ENCODE data around the gene PCDHA8.
"Not testable (repeated sequence)": the region's sequence is repeated elsewhere in the genome, so short reads cannot be mapped to it uniquely, and the experiment has no call there.

The PCDHA8 gene

GRCh38 chr5:140875085-140876065 is 34.4 kb downstream of the PCDHA8 start, which contains the start of gene PCDHA12:
Gene PCDHA12, plus strand, starts transcription at chr5:140875308. Its CDS starts 165 bp downstream, at chr5:140875473.
- DNase-seq = no peak

- not testable (repeated sequence) for DNase-seq
These were observed 35.7 kb downstream of the PCDHA8 start for GRCh38 chr5:140876541-140877261.

GRCh38 chr5:140877262-140877581 is 36.2 kb downstream of the PCDHA8 start:
- no peak for DNase-seq

- DNase-seq = no peak
These were observed 41.1 kb downstream of the PCDHA8 start, which contains the start of gene PCDHA13 for GRCh38 chr5:140881889-140882590. Gene PCDHA13, plus strand, starts transcription at chr5:140882124. Its CDS starts 145 bp downstream, at chr5:140882269.

GRCh38 chr5:140882591-140882899 is 41.6 kb downstream of the PCDHA8 start:
- DNase-seq = no peak

GRCh38 chr5:140883373-140883772 is 42.4 kb downstream of the PCDHA8 start:
- no peak for DNase-seq

GRCh38 chr5:140883927-140884697 is 43.1 kb downstream of the PCDHA8 start:
- DNase-seq = no peak

Data from activated CD8-positive, alpha-beta memory T cell treated with anti-CD3 and anti-CD28 coated beads, Interleukin-2, amount 50 U/mL, for 48 hours (primary cell).